K562 (cell line): Measurements from ENCODE around the gene BMP2K. TPM values are rescaled to one million over a fixed set of nuclear protein-coding genes. Genes with fewer than 3 reads are reported as not detected.

Experiments
- ATAC-seq: fragments of 200-7000 bp; cut with Tn5 transposase; 3 replicates; pipeline ENCODE4 v1.9.1; 2020; ENCODE audit warnings: moderate library complexity
- BruUV-seq: library from RNA; stranded (reverse); fragments of 400-500 nt; replicated peaks from 2 replicates; lab custom pipeline; 2021; lab: Mats Ljungman, UMichigan
- CTCF ChIA-PET: fragments of 300-600 bp; formaldehyde crosslinking; extraction: SDS; loops from one replicate; lab custom pipeline; 2021; ENCODE audit warnings: low intra/inter-chr PET ratio; lab: Yijun Ruan, JAX
- POLR2A ChIA-PET: fragments of 300-600, 350-650 bp; sonication (Branson Sonifier 250); formaldehyde crosslinking; extraction: SDS; loops from one replicate; lab custom pipeline; 2021; ENCODE audit warnings: antibody characterized with exemption, inconsistent platforms; lab: Yijun Ruan, JAX
- DNase-seq, 4 experiments: peaks; one replicate each; pipeline versions ENCODE4 v3.0.0 to v3.0.0-alpha.2; 2011 to 2018; ENCODE audit warnings: low spot score in 3 of 4, mixed read lengths in 3 of 4; ENCODE audit errors: extremely low read depth in 1 of 4
- FAIRE-seq: peaks from 2 replicates; lab custom pipeline; 2011; peaks lifted over from hg19 to GRCh38; lab: Jason Lieb, UNC
- H2AFZ ChIP-seq: 2 replicates; pipeline ENCODE4 v1.6.0; 2011; ENCODE audit warnings: low read depth, low read length, control low read depth, inconsistent platforms
- H3K27ac ChIP-seq: fragments of 200-600 bp; 3 replicates; pipeline ENCODE4 v1.8.0; 2011; ENCODE audit warnings: low read depth, mild to moderate bottlenecking, control low read depth, inconsistent platforms, low read length, moderate library complexity, mixed read lengths; ENCODE audit errors: extremely low read depth
- H3K27me3 ChIP-seq, 2 experiments: fragments of 300-600 bp in 1 of 2; 2 replicates in 1 of 2; 3 replicates in 1 of 2; pipeline versions ENCODE4 v1.6.0 to v1.8.0; 2011; ENCODE audit warnings: inconsistent platforms in 2 of 2, low read length in 2 of 2, mild to moderate bottlenecking in 1 of 2, mixed read lengths in 1 of 2, moderate library complexity in 1 of 2; ENCODE audit not compliant: control insufficient read depth in 2 of 2, insufficient read depth in 2 of 2
- H3K36me3 ChIP-seq: fragments of 300-600 bp; 3 replicates; pipeline ENCODE4 v1.8.0; 2011; ENCODE audit warnings: mild to moderate bottlenecking, low read length, inconsistent platforms; ENCODE audit not compliant: control insufficient read depth, insufficient read depth
- H3K4me1 ChIP-seq, 2 experiments: fragments of 200-600 bp in 1 of 2; replicated peaks in 1 of 2; 2 replicates in 1 of 2; 3 replicates in 1 of 2; pipeline versions ENCODE4 v1.5.1 to v1.8.0; 2011; ENCODE audit warnings: inconsistent platforms in 2 of 2, low read length in 2 of 2, mild to moderate bottlenecking in 1 of 2, mixed read lengths in 1 of 2, moderate library complexity in 1 of 2; ENCODE audit not compliant: control insufficient read depth in 2 of 2, insufficient read depth in 2 of 2
- H3K4me2 ChIP-seq: 2 replicates; pipeline ENCODE4 v1.6.1; 2011; ENCODE audit warnings: low read length, control low read depth, inconsistent platforms, mixed read lengths; ENCODE audit not compliant: insufficient read depth
- H3K4me3 ChIP-seq: fragments of 200-600 bp; sonication (generic), shearing (Covaris generic); 2 replicates; pipeline ENCODE4 v1.5.1; 2016; ENCODE audit warnings: control low read depth, inconsistent platforms
- H3K79me2 ChIP-seq: fragments of 200-600 bp; 3 replicates; pipeline ENCODE4 v1.8.0; 2011; ENCODE audit warnings: low read length, inconsistent platforms; ENCODE audit not compliant: control insufficient read depth, insufficient read depth
- H3K9ac ChIP-seq, 2 experiments: 2 replicates each; pipeline versions ENCODE4 v1.6.0 to v1.6.1; 2011; ENCODE audit warnings: low read depth in 2 of 2, low read length in 2 of 2, control low read depth in 1 of 2, inconsistent platforms in 1 of 2, mild to moderate bottlenecking in 1 of 2, mixed read lengths in 1 of 2; ENCODE audit not compliant: insufficient read depth in 1 of 2
- H3K9me1 ChIP-seq: one replicate; pipeline ENCODE4 v1.6.0; 2011; ENCODE audit warnings: inconsistent platforms, mild to moderate bottlenecking, low read length, moderate library complexity; ENCODE audit not compliant: control insufficient read depth, insufficient read depth
- H3K9me3 ChIP-seq: replicated peaks from 2 replicates; pipeline ENCODE4 v1.5.1; 2011; ENCODE audit warnings: low read depth, low read length, inconsistent platforms; ENCODE audit not compliant: control insufficient read depth, insufficient read depth
- H4K20me1 ChIP-seq: replicated peaks from 2 replicates; pipeline ENCODE4 v1.6.1; 2011; ENCODE audit warnings: low read length, inconsistent platforms, mixed read lengths; ENCODE audit not compliant: control insufficient read depth, insufficient read depth
- CC2D1A ChIP-seq: fragments of 450-650 bp; IDR thresholded peaks from 2 replicates; pipeline ENCODE4 v1.6.1; 2017; ENCODE audit warnings: mild to moderate bottlenecking
- CTCF ChIP-seq, 3 experiments: IDR thresholded peaks in 2 of 3; conservative IDR thresholded peaks in 1 of 3; 2 replicates each; pipeline ENCODE4 v1.5.1; 2011 to 2012; ENCODE audit warnings: low read length in 3 of 3, mild to moderate bottlenecking in 3 of 3, control low read depth in 2 of 3, improper control_type of control experiment in 1 of 3, inconsistent platforms in 1 of 3, low read depth in 1 of 3, mixed read lengths in 1 of 3, moderate library complexity in 1 of 3; ENCODE audit not compliant: insufficient read depth in 2 of 3
- DEAF1 ChIP-seq: fragments of 450-650 bp; formaldehyde crosslinking; IDR thresholded peaks from 2 replicates; pipeline ENCODE4 v1.4.0; 2020; ENCODE audit warnings: mild to moderate bottlenecking, moderate library complexity
- HSF4 ChIP-seq: fragments of 250-450 bp; sonication (Bioruptor Pico); IDR thresholded peaks from 2 replicates; pipeline ENCODE4 v2.1.2; 2022; ENCODE audit warnings: mild to moderate bottlenecking, moderate library complexity, borderline replicate concordance
- NFATC3 ChIP-seq: fragments of 450-650 bp; IDR thresholded peaks from 2 replicates; pipeline ENCODE4 v1.6.1; 2017; ENCODE audit warnings: mild to moderate bottlenecking
- RAD21 ChIP-seq, 2 experiments: fragments of 250-450 bp in 1 of 2; fragments of 450-650 bp in 1 of 2; sonication (Bioruptor Pico) in 1 of 2; formaldehyde crosslinking in 1 of 2; IDR thresholded peaks in 1 of 2; conservative IDR thresholded peaks in 1 of 2; 2 replicates each; pipeline versions ENCODE4 v1.4.0 to v1.8.0; 2020 to 2022; ENCODE audit warnings: mild to moderate bottlenecking in 2 of 2, moderate library complexity in 1 of 2
- TAF7 ChIP-seq: fragments of 450-650 bp; IDR thresholded peaks from 2 replicates; pipeline ENCODE4 v1.6.1; 2016; ENCODE audit warnings: missing genetic modification characterization, missing compliant biosample characterization
- WGBS: fragments of 100-300 bp; shearing (Covaris generic); methylation state at CpG from one replicate; pipeline ENCODE4 v1.1.6; 2016; ENCODE audit warnings: low coverage, mixed read lengths; ENCODE audit not compliant: insufficient coverage; ENCODE audit errors: missing lambda C conversion rate; 5-methylcytosine and 5-hydroxymethylcytosine counted together
- in situ Hi-C: fragments of 300-500 bp; cut with MboI; formaldehyde crosslinking; loops from 4 replicates; pipeline ENCODE4 v1.15.0; 2018; ENCODE audit warnings: inconsistent platforms, mixed read lengths
- intact Hi-C: fragments of 100-400 bp; cut with micrococcal nuclease; formaldehyde crosslinking; loops from 2 replicates; pipeline ENCODE4 v1.14.2; 2022
- polyA plus RNA-seq, 8 experiments: library from polyadenylated mRNA; depleted of rRNA in 4 of 8; stranded (reverse) in 5 of 8; unstranded in 3 of 8; fragments of >200 nt; fragmentation: Nextera tagmentation in 2 of 8; fragmentation: Illumina TruSeq in 1 of 8; extraction: Ambion mirVana in 2 of 8; extraction: Trizol in 1 of 8; gene quantifications; 2 replicates each; pipeline versions ENCODE4 v1.2.1 to v1.2.3, GENCODE V29; 2011 to 2014; ENCODE audit warnings: inconsistent platforms in 1 of 8, missing spikeins in 1 of 8
- total RNA-seq, 7 experiments: library from RNA; depleted of rRNA in 6 of 7; stranded (reverse); fragments of >200 nt in 6 of 7; fragmentation: Illumina TruSeq in 2 of 7; extraction: Trizol in 2 of 7; gene quantifications; 2 replicates each; pipeline versions ENCODE4 v1.2.1 to v1.2.3, GENCODE V29; 2011 to 2021; ENCODE audit warnings: low replicate concordance in 1 of 7
- TF ChIP-seq, protein P1 (sequence below): sonication (generic); formaldehyde crosslinking; IDR thresholded peaks from 2 replicates; pipeline ENCODE4 v1.8.0; 2022; ENCODE audit warnings: mild to moderate bottlenecking, low read depth, missing genetic modification reagents

The BMP2K gene
- total and polyA plus RNA-seq, 9 of the 15 experiments (the other 6 are each of a cell fraction or from before 2014, with no cell fraction given) = 17.0 to 217 (median 104) TPM

DNA sequence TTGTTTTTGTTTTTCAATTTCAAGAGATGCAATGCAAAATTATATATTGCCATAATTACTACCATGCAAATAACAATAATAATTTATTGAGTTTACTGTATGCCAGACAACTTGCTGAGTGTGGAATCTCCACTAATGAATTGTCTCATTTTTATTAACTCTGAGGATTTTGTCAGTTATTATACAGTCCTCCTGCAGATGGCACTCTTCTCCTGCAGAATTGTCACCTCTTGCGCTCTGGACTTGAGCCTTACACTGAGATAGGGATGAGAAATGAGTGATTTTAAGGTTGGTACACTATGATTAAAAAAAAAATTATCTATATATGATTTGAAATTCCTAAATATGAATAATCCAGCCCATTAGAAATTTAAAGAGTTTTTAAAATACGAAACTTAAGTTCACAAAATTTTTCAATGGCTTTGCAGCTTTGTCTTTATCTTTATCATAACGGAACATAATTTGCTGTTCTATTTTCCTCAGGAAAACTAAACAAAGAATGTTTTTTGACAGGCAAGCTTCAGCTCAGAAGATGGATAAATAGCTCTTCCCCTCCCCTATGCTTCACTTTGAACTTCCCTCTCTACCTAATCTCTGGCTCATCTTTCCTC, 175.8 kb downstream of the BMP2K start:
- WGBS = 45% methylated on average over 3 of the region's 3 CpGs
- TF ChIP-seq NFATC3 (no peak), HSF4 (CRISPR knock-in tag) (no peak), TAF7 (tag) (no peak), CTCF (IDR thresholded peaks at IDR 0.05 in 2 of 3, conservative IDR thresholded peaks at IDR 0.05 in 1 of 3; ENCODE audit: insufficient read depth in 2 of 3, low read depth in 1 of 3, low read length in 3 of 3) (peak; percentile 58 to 84 (median 73)), CC2D1A (0 out of 2 replicates have a peak, but pooled peaks have one; percentile 26), RAD21 (CRISPR knock-in tag; conservative IDR thresholded peaks at IDR 0.05 in 1 of 2, IDR thresholded peaks at IDR 0.05 in 1 of 2) (peak; percentile 76 to 91), DEAF1 (CRISPR knock-in tag) (peak; percentile 85)
- TF ChIP-seq, protein P1, sequence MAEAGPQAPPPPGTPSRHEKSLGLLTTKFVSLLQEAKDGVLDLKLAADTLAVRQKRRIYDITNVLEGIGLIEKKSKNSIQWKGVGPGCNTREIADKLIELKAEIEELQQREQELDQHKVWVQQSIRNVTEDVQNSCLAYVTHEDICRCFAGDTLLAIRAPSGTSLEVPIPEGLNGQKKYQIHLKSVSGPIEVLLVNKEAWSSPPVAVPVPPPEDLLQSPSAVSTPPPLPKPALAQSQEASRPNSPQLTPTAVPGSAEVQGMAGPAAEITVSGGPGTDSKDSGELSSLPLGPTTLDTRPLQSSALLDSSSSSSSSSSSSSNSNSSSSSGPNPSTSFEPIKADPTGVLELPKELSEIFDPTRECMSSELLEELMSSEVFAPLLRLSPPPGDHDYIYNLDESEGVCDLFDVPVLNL (CRISPR knock-in tag) = no peak

More for the DNA sequence above, 175.8 kb downstream of the BMP2K start:
- Histone ChIP-seq H3K4me2 (no peak overlapping the region), H3K9me3 (no peaks in the 10 kb centered on the region), H2AFZ (no peak overlapping the region), H3K4me1 (peaks cover 0 to 4% of the 10 kb centered on the region in 2 experiments; a peak in 1 of 5 replicates), H3K27ac (no peak overlapping the region), H3K9me1 (no peaks in the 10 kb centered on the region), H3K9ac (no peak overlapping the region), H4K20me1 (no peaks in the 10 kb centered on the region), H3K27me3 (no peaks in the 10 kb centered on the region), H3K4me3 (no peak overlapping the region), H3K79me2 (no peaks in the 10 kb centered on the region), H3K36me3 (no peaks in the 10 kb centered on the region)
- peak; percentile 81 for FAIRE-seq
- POLR2A ChIA-PET = no interaction called here
- CTCF ChIA-PET = interaction anchor here (0.6 to 1.0 kb wide), 5 partner anchors 399 to 1411 kb away, joined by 3 to 4 read pairs (median 3); partner anchors contain the start of gene CFAP299
- intact Hi-C loops (loop anchor here (1.0 to 5.0 kb wide), 7 partner anchors 91 to 1410 kb away; no protein-coding TSS in a partner anchor), in situ Hi-C loops (no loop called here)
- peak; percentile 86 for ATAC-seq
- peak; percentile 56 to 70 (median 58) for DNase-seq
- BruUV-seq = no TSS peak
